Endothelial cell of umbilical vein (primary cell): ENCODE results near the gene RAMP1. TPM values are rescaled to one million over a fixed set of nuclear protein-coding genes. Genes with fewer than 3 reads are reported as not detected.
"Not testable (repeated sequence)": the region's sequence is repeated elsewhere in the genome, so short reads cannot be mapped to it uniquely, and the experiment has no call there.

Source experiments
- BruUV-seq: library from RNA; stranded (reverse); fragments of 400-500 nt; replicated peaks from 2 replicates; lab custom pipeline; 2021; lab: Mats Ljungman, UMichigan
- CTCF ChIA-PET: fragments of 300-600, 350-600 bp; sonication (Branson Sonifier 250); formaldehyde crosslinking; loops from one replicate; lab custom pipeline; 2021; ENCODE audit warnings: antibody characterized with exemption, inconsistent platforms; lab: Charles Lee
- POLR2A ChIA-PET: fragments of 300-600, 350-600 bp; sonication (Branson Sonifier 250); formaldehyde crosslinking; loops from one replicate; lab custom pipeline; 2021; ENCODE audit warnings: antibody characterized with exemption, inconsistent platforms; lab: Charles Lee
- DNase-seq: peaks from one replicate; pipeline ENCODE4 v3.0.0-alpha.2; 2011; ENCODE audit warnings: low read depth, low spot score
- FAIRE-seq: peaks from 2 replicates; lab custom pipeline; 2011; peaks lifted over from hg19 to GRCh38; lab: Jason Lieb, UNC
- H2AFZ ChIP-seq: 2 replicates; pipeline ENCODE4 v1.6.0; 2012; ENCODE audit warnings: low read depth, low read length, control low read depth, inconsistent platforms
- H3K27ac ChIP-seq: 2 replicates; pipeline ENCODE4 v1.5.1; 2011; ENCODE audit warnings: low read depth, mild to moderate bottlenecking, control low read depth, low read length, moderate library complexity; ENCODE audit not compliant: insufficient read depth
- H3K27me3 ChIP-seq, 2 experiments: 2 replicates each; pipeline versions ENCODE4 v1.6.0 to v1.6.1; 2011; ENCODE audit warnings: low read length in 2 of 2, mixed read lengths in 1 of 2; ENCODE audit not compliant: control insufficient read depth in 2 of 2, insufficient read depth in 2 of 2
- H3K36me3 ChIP-seq, 2 experiments: 2 replicates in 1 of 2; 3 replicates in 1 of 2; pipeline ENCODE4 v1.5.1; 2011; ENCODE audit warnings: low read length in 2 of 2, mild to moderate bottlenecking in 1 of 2, moderate library complexity in 1 of 2; ENCODE audit not compliant: control insufficient read depth in 2 of 2, insufficient read depth in 2 of 2; ENCODE audit errors: extremely low read depth in 1 of 2
- H3K4me1 ChIP-seq: 3 replicates; pipeline ENCODE4 v1.5.1; 2011; ENCODE audit warnings: mild to moderate bottlenecking, low read length; ENCODE audit not compliant: control insufficient read depth, insufficient read depth; ENCODE audit errors: extremely low read depth
- H3K4me2 ChIP-seq: 2 replicates; pipeline ENCODE4 v1.6.1; 2011; ENCODE audit warnings: low read length, control low read depth, mixed read lengths; ENCODE audit not compliant: insufficient read depth
- H3K4me3 ChIP-seq, 3 experiments: fragments of 200-600 bp in 1 of 3; sonication (generic), shearing (Covaris generic) in 1 of 3; replicated peaks in 1 of 3; 2 replicates each; pipeline ENCODE4 v1.5.1; 2011 to 2016; ENCODE audit warnings: control low read depth in 3 of 3, low read length in 3 of 3, mild to moderate bottlenecking in 2 of 3, inconsistent platforms in 1 of 3, low read depth in 1 of 3, moderate library complexity in 1 of 3; ENCODE audit not compliant: insufficient read depth in 1 of 3
- H3K79me2 ChIP-seq: 2 replicates; pipeline ENCODE4 v1.6.0; 2012; ENCODE audit warnings: low read length, inconsistent platforms; ENCODE audit not compliant: control insufficient read depth, insufficient read depth
- H3K9ac ChIP-seq: replicated peaks from 2 replicates; pipeline ENCODE3; 2011; ENCODE audit warnings: low read length, control low read depth; ENCODE audit not compliant: insufficient read depth; ENCODE audit errors: extremely low read depth
- H3K9me1 ChIP-seq: replicated peaks from 3 replicates; pipeline ENCODE4 v1.6.0; 2011; ENCODE audit warnings: mild to moderate bottlenecking, low read length; ENCODE audit not compliant: control insufficient read depth, insufficient read depth; ENCODE audit errors: extremely low read depth
- H3K9me3 ChIP-seq: replicated peaks from 2 replicates; pipeline ENCODE4 v1.5.1; 2012; ENCODE audit warnings: low read length, inconsistent platforms; ENCODE audit not compliant: control insufficient read depth, insufficient read depth
- H4K20me1 ChIP-seq: replicated peaks from 2 replicates; pipeline ENCODE3; 2011; ENCODE audit warnings: mild to moderate bottlenecking, low read length; ENCODE audit not compliant: control insufficient read depth, insufficient read depth; ENCODE audit errors: extremely low read depth
- EZH2 ChIP-seq: IDR thresholded peaks from 2 replicates; pipeline ENCODE4 v1.6.1; 2012; ENCODE audit warnings: borderline replicate concordance, low read depth, mild to moderate bottlenecking, moderate library complexity, low read length, inconsistent platforms; ENCODE audit not compliant: severe bottlenecking
- FOS ChIP-seq: IDR thresholded peaks from 2 replicates; pipeline ENCODE4 v1.6.1; 2011; ENCODE audit warnings: mild to moderate bottlenecking, low read length, moderate library complexity, borderline replicate concordance; ENCODE audit not compliant: insufficient read depth
- dilution Hi-C: fragments of 300-500 bp; cut with MboI; formaldehyde crosslinking; loops from one replicate; pipeline ENCODE4 v1.15.0; 2019; ENCODE audit warnings: low sequenced_read_pairs; ENCODE audit not compliant: extremely low pct_ligation_motif_present
- intact Hi-C: fragments of 100-400 bp; cut with micrococcal nuclease; formaldehyde crosslinking; loops from one replicate; pipeline ENCODE4 v1.10.0; 2022
- polyA plus RNA-seq, 4 experiments: library from polyadenylated mRNA; depleted of rRNA in 3 of 4; stranded (reverse) in 3 of 4; unstranded in 1 of 4; fragments of >200 nt; gene quantifications; 2 replicates each; pipeline versions ENCODE4 v1.2.1 to v1.2.3, GENCODE V29; 2011 to 2012; ENCODE audit warnings: missing spikeins in 1 of 4
- total RNA-seq: library from RNA; stranded (reverse); gene quantifications from 2 replicates; pipeline ENCODE4 v1.2.3, GENCODE V29; 2021

Gene RAMP1
- total and polyA plus RNA-seq, 2 donors (not counting 3 experiments of a cell fraction or from before 2014, with no cell fraction given), result 0.18 TPM; not detected in 1

- intact Hi-C loops (no loop called here), dilution Hi-C loops (no loop called here)
- Histone ChIP-seq H3K79me2 (no peaks in the 10 kb centered on the region), H3K4me2 (no peak overlapping the region), H4K20me1 (no peaks in the 10 kb centered on the region), H3K9ac (no peak overlapping the region), H3K36me3 (no peaks in the 10 kb centered on the region), H2AFZ (no peak overlapping the region), H3K27ac (no peak overlapping the region), H3K9me1 (no peaks in the 10 kb centered on the region), H3K27me3 (peaks cover 0 to 2% of the 10 kb centered on the region in 2 experiments), H3K9me3 (no peaks in the 10 kb centered on the region), H3K4me3 (no peak overlapping the region), H3K4me1 (peaks cover 15% of the 10 kb centered on the region)
- no peak for DNase-seq
- TF ChIP-seq EZH2 (no peak), FOS (no peak)
- CTCF ChIA-PET, result interaction anchor here (1.3 kb wide), 1 partner anchor 23 kb away, joined by 3 read pairs; no protein-coding TSS in a partner anchor
- BruUV-seq, result no TSS peak
- POLR2A ChIA-PET, result no interaction called here
- no peak for FAIRE-seq
Observed at GRCh38 chr2:237946423-237946822, 87.0 kb downstream of the RAMP1 start.

DNA sequence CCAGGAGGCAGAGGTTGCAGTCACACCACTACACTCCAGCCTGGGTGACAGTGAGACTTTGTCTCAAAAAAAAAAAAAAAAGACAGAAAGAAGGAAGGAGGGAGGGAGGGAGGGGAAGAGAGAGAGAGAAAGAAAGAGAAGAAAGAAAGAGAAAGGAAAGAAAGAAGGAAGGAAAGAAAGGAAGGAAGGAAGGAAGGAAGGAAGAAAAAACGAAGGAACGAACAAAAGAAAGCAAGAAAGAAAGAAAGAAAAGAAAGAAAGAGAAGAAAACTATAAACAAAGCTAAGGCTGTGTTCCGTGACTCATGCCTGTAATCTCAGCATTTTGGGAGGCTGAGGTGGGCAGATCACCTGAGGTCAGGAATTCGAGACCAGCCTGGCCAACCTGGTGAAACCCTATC is 91.9 kb downstream of the RAMP1 start:
- H4K20me1 ChIP-seq, H3K4me3 ChIP-seq, BruUV-seq, H3K9me3 ChIP-seq, H3K4me1 ChIP-seq, H3K79me2 ChIP-seq, FAIRE-seq, dilution Hi-C loops, H2AFZ ChIP-seq, H3K36me3 ChIP-seq, DNase-seq, H3K27ac ChIP-seq, H3K9ac ChIP-seq, intact Hi-C loops, POLR2A ChIA-PET, H3K9me1 ChIP-seq, H3K4me2 ChIP-seq: not testable (repeated sequence)
- H3K27me3 ChIP-seq, result peaks cover 21% of the 10 kb centered on the region in 2 experiments
- CTCF ChIA-PET, result interaction anchor here (1.6 kb wide), 1 partner anchor 28 kb away, joined by 4 read pairs; no protein-coding TSS in a partner anchor
